IMR-90 (cell line): Measurements from ENCODE around the gene RAB11A. TPM values are rescaled to one million over a fixed set of nuclear protein-coding genes. Genes with fewer than 3 reads are reported as not detected.

Experiments
- ATAC-seq: fragments of 200-7000 bp; cut with Tn5 transposase; 2 replicates; pipeline ENCODE4 v1.9.1; 2020; ENCODE audit warnings: low read depth, mild to moderate bottlenecking, moderate library complexity
- BruUV-seq: library from RNA; stranded (reverse); fragments of 400-500 nt; replicated peaks from 2 replicates; lab custom pipeline; 2021; lab: Mats Ljungman, UMichigan
- CTCF ChIA-PET: fragments of 300-600 bp; formaldehyde crosslinking; extraction: SDS; loops from one replicate; lab custom pipeline; 2021; ENCODE audit warnings: antibody characterized with exemption; lab: Yijun Ruan, JAX
- POLR2A ChIA-PET: fragments of 300-600 bp; sonication (Branson Sonifier 250); formaldehyde crosslinking; loops from one replicate; lab custom pipeline; 2022; ENCODE audit warnings: antibody characterized with exemption; ENCODE audit not compliant: unreplicated experiment; lab: Charles Lee
- DNase-seq: peaks from one replicate; pipeline ENCODE4 v3.0.0; 2013
- H2AFZ ChIP-seq: replicated peaks from 2 replicates; pipeline ENCODE3; 2013; ENCODE audit warnings: low read length, mild to moderate bottlenecking; ENCODE audit not compliant: poor library complexity
- H2AK5ac ChIP-seq: 2 replicates; pipeline ENCODE4 v1.6.1; 2013; ENCODE audit warnings: low read depth, low read length, inconsistent platforms
- H2AK9ac ChIP-seq: replicated peaks from 2 replicates; pipeline ENCODE3; 2013; ENCODE audit warnings: mild to moderate bottlenecking, low read depth, low read length, moderate library complexity; ENCODE audit not compliant: poor library complexity
- H2BK120ac ChIP-seq: 2 replicates; pipeline ENCODE4 v1.6.1; 2013; ENCODE audit warnings: low read depth, low read length, inconsistent platforms
- H2BK15ac ChIP-seq: 3 replicates; pipeline ENCODE4 v1.6.1; 2013; ENCODE audit warnings: low read depth, low read length, inconsistent platforms
- H2BK20ac ChIP-seq: 2 replicates; pipeline ENCODE4 v1.6.1; 2013; ENCODE audit warnings: low read depth, mild to moderate bottlenecking, inconsistent platforms, low read length, moderate library complexity
- H2BK5ac ChIP-seq: 2 replicates; pipeline ENCODE4 v1.6.1; 2013; ENCODE audit warnings: mild to moderate bottlenecking, low read depth, low read length, inconsistent platforms; ENCODE audit not compliant: poor library complexity, severe bottlenecking
- H3K14ac ChIP-seq: replicated peaks from 2 replicates; pipeline ENCODE4 v1.6.1; 2013; ENCODE audit warnings: low read depth, low read length, inconsistent platforms
- H3K18ac ChIP-seq: 2 replicates; pipeline ENCODE4 v1.6.1; 2013; ENCODE audit warnings: low read depth, low read length, control low read depth
- H3K23ac ChIP-seq: 2 replicates; pipeline ENCODE4 v1.6.1; 2013; ENCODE audit warnings: low read depth, low read length, inconsistent platforms
- H3K27ac ChIP-seq: 2 replicates; pipeline ENCODE4 v1.5.1; 2013; ENCODE audit warnings: mild to moderate bottlenecking, control low read depth, low read length; ENCODE audit not compliant: insufficient read depth
- H3K27me3 ChIP-seq: 2 replicates; pipeline ENCODE4 v1.6.1; 2013; ENCODE audit warnings: low read length; ENCODE audit not compliant: control insufficient read depth, insufficient read depth
- H3K36me3 ChIP-seq: 2 replicates; pipeline ENCODE4 v1.6.1; 2013; ENCODE audit warnings: low read length, mixed read lengths; ENCODE audit not compliant: control insufficient read depth, insufficient read depth
- H3K4ac ChIP-seq: 2 replicates; pipeline ENCODE4 v1.6.1; 2013; ENCODE audit warnings: low read depth, low read length, inconsistent platforms
- H3K4me1 ChIP-seq: 2 replicates; pipeline ENCODE4 v1.6.1; 2013; ENCODE audit warnings: low read length, mixed read lengths; ENCODE audit not compliant: control insufficient read depth, insufficient read depth
- H3K4me2 ChIP-seq: 2 replicates; pipeline ENCODE4 v1.6.1; 2013; ENCODE audit warnings: low read depth, mild to moderate bottlenecking, control low read depth, low read length, moderate library complexity
- H3K4me3 ChIP-seq: 2 replicates; pipeline ENCODE4 v1.5.1; 2013; ENCODE audit warnings: low read depth, mild to moderate bottlenecking, control low read depth, low read length, moderate library complexity; ENCODE audit not compliant: insufficient read depth
- H3K56ac ChIP-seq: 2 replicates; pipeline ENCODE4 v1.6.1; 2013; ENCODE audit warnings: low read length, inconsistent platforms; ENCODE audit not compliant: insufficient read depth; ENCODE audit errors: extremely low read depth
- H3K79me1 ChIP-seq, 2 experiments: 2 replicates each; pipeline ENCODE4 v1.6.1; 2013; ENCODE audit warnings: low read length in 2 of 2, inconsistent platforms in 1 of 2, low read depth in 1 of 2
- H3K9ac ChIP-seq: 2 replicates; pipeline ENCODE4 v1.6.1; 2013; ENCODE audit warnings: low read depth, low read length, control low read depth
- H3K9me1 ChIP-seq: 2 replicates; pipeline ENCODE4 v1.6.1; 2013; ENCODE audit warnings: low read length, inconsistent platforms; ENCODE audit not compliant: insufficient read depth
- H3K9me3 ChIP-seq: 2 replicates; pipeline ENCODE4 v1.6.1; 2013; ENCODE audit warnings: low read length; ENCODE audit not compliant: control insufficient read depth, insufficient read depth
- H4K20me1 ChIP-seq: 2 replicates; pipeline ENCODE4 v1.6.1; 2013; ENCODE audit warnings: low read length, inconsistent platforms; ENCODE audit not compliant: insufficient read depth
- H4K5ac ChIP-seq: 2 replicates; pipeline ENCODE4 v1.6.1; 2013; ENCODE audit warnings: mild to moderate bottlenecking, low read depth, low read length, control low read depth
- H4K8ac ChIP-seq, 2 experiments: 2 replicates each; pipeline ENCODE4 v1.6.1; 2013; ENCODE audit warnings: low read depth in 2 of 2, low read length in 2 of 2, control low read depth in 1 of 2, inconsistent platforms in 1 of 2
- H4K91ac ChIP-seq: 2 replicates; pipeline ENCODE4 v1.6.1; 2013; ENCODE audit warnings: low read depth, low read length, inconsistent platforms; ENCODE audit not compliant: insufficient read depth
- CEBPB ChIP-seq: IDR thresholded peaks from 2 replicates; pipeline ENCODE4 v1.6.1; 2012; ENCODE audit warnings: low read depth, low read length, improper control_type of control experiment
- ELK1 ChIP-seq: fragments of 150-350 bp; IDR thresholded peaks from 2 replicates; pipeline ENCODE4 v1.6.1; 2016; ENCODE audit warnings: low read depth, mild to moderate bottlenecking, low read length, moderate library complexity, borderline replicate concordance
- USF2 ChIP-seq: fragments of 150-350 bp; IDR thresholded peaks from 2 replicates; pipeline ENCODE4 v1.6.1; 2017; ENCODE audit warnings: mild to moderate bottlenecking, antibody characterized with exemption, low read length, low read depth
- dilution Hi-C: fragments of 300-500 bp; cut with HindIII; formaldehyde crosslinking; loops from one replicate; pipeline ENCODE4 v1.14.3; 2018; ENCODE audit warnings: low sequenced_read_pairs; ENCODE audit not compliant: unreplicated experiment
- in situ Hi-C: fragments of 300-500 bp; cut with MboI; formaldehyde crosslinking; loops from 3 replicates; pipeline ENCODE4 v1.14.3; 2019; ENCODE audit warnings: low sequenced_read_pairs, inconsistent platforms, mixed read lengths
- intact Hi-C: fragments of 100-400 bp; cut with micrococcal nuclease; formaldehyde crosslinking; loops from 2 replicates; pipeline ENCODE4 v1.10.0; 2022
- polyA plus RNA-seq, 3 experiments: library from polyadenylated mRNA; depleted of rRNA; stranded (reverse); fragments of >200 nt; gene quantifications; 2 replicates each; pipeline ENCODE4 v1.2.3, GENCODE V29; 2012; ENCODE audit warnings: low replicate concordance in 1 of 3
- total RNA-seq: library from RNA; depleted of rRNA; stranded (reverse); fragments of >200 nt; gene quantifications from 2 replicates; pipeline ENCODE4 v1.2.3, GENCODE V29; 2012

RAB11A gene
- total and polyA plus RNA-seq, 2 of the 4 experiments (the other 2 are of a cell fraction) = 341 to 462 TPM

- intact Hi-C loops (loop anchor here (10.0 kb wide), 1 partner anchor 93 kb away; no protein-coding TSS in a partner anchor), in situ Hi-C loops (no loop called here), dilution Hi-C loops (no loop called here)
- POLR2A ChIA-PET = no interaction called here
- no TSS peak for BruUV-seq
- H3K4me3 ChIP-seq = no peak overlapping the region
- H3K18ac ChIP-seq = no peak overlapping the region
- CTCF ChIA-PET = no interaction called here
- no peak overlapping the region for H2BK15ac ChIP-seq
- DNase-seq (no peak), ATAC-seq (no peak)
- H3K79me1 ChIP-seq = no peaks in the 10 kb centered on the region
- H3K9me1 ChIP-seq = no peaks in the 10 kb centered on the region
- H2AK5ac ChIP-seq = no peak overlapping the region
- H3K4ac ChIP-seq = no peak overlapping the region
- no peak overlapping the region for H2BK5ac ChIP-seq
- H3K27ac ChIP-seq = no peak overlapping the region
- H4K91ac ChIP-seq = no peak overlapping the region
- H3K27me3 ChIP-seq = peaks cover 10% of the 10 kb centered on the region
- no peaks in the 10 kb centered on the region for H3K4me1 ChIP-seq
- no peaks in the 10 kb centered on the region for H4K20me1 ChIP-seq
- H3K9ac ChIP-seq = no peak overlapping the region
- H3K14ac ChIP-seq = no peak overlapping the region
- no peak overlapping the region for H3K23ac ChIP-seq
- no peak overlapping the region for H2BK20ac ChIP-seq
- no peak overlapping the region for H3K56ac ChIP-seq
- no peak overlapping the region for H2AK9ac ChIP-seq
- H2BK120ac ChIP-seq = no peak overlapping the region
- H2AFZ ChIP-seq = no peak overlapping the region
- H4K5ac ChIP-seq = no peak overlapping the region
- TF ChIP-seq ELK1 (no peak), CEBPB (no peak), USF2 (no peak)
- H4K8ac ChIP-seq = no peak overlapping the region
- no peaks in the 10 kb centered on the region for H3K9me3 ChIP-seq
- no peaks in the 10 kb centered on the region for H3K36me3 ChIP-seq
- no peak overlapping the region for H3K4me2 ChIP-seq
These were observed 21.3 kb upstream of the RAB11A start for GRCh38 chr15:65847989-65848388.
